Stimulated activated CD4-positive, alpha-beta T cell treated with anti-CD3 and anti-CD28 coated beads, Interleukin-1b, Interleukin-23, amount 100 ng/mL, for 48 hours (primary cell): Measurements from ENCODE around the gene SERTAD2.

Experiments used
- DNase-seq: peaks from one replicate; pipeline ENCODE4 v3.0.0-alpha.2; 2020

Gene SERTAD2

DNA sequence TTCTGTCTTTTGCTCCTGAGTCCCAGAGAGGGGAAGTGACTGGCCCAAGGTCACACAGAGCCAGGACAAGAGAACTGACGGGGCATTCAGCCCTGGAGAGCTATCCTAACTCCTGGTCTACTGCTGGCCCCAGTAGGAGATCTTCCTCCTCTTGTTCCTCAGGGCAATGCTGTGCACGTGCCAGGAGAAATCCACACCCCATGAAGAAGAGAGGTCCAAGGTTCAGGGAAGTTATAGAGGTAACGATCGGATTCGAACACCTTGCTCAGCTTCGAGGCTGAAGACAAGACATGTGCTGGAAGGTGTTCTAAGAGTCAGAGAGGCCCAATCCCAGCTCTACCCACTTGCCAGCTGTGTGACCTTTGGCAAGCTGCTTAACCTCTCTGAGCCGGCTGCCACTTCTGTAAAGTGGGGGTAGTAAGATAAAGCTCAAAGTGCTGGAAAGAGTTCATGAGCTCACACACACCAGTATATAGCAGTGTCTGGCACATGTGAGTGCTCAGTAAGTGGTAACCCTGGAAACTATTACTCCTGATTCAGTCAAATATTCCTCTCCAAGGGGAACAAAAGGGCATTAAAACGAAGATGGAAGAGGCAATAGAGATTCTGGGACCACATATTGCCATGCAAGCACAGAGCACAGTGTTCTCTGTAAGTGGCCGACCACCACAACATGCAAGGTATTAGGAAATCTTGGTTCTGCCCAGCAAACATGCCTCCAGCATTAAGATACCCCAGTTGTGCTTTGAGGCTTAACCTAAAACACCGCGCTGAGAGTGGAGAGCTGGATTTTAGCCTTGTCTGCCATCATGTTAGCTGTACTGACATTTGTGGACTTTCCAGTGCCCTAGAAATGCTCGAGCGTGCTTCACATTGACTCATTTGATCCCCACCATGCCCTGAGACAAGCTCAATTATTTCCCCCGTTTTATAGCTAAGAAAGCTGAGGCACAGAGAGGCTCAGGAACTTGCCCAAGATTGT, 25.6 kb downstream of the SERTAD2 start:
- no peak for DNase-seq

DNA sequence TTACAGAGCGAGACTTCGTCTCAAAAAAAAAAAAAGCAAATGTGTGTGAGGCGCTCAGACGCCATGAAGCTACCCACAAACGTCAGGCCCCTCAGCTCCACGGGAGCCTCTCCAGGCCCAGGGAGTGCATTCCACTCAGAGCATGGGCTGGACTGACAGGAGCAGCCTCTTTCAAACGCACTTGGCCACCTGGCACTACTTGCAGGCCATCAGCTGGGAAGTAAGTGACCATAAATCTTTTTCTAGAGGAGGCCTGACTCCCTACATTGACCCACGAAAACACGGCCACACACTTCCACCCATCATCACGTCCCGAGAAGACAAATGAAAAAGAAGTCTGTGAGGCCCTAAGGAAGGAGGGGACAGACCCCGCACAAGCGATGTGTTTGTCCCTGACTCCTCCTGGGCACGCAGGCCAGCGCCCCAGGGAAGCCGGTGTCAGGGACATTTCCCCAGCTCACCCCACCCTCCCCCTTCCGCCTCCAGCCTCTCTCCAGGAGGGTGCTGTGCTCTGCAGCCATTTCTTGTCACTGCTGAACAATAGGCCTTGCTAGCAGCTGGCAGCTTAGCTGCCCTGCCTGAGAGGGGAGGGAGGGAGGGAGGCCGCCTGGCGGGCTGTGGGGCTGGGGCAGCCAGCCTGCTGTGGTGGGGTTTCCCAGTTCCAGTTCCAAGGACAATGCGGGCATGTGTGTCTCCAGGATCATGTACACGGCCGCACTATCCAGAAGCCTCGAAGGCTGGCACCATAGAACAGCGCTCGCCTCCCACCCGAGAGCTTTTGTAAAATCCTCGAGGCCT, 26.6 kb downstream of the SERTAD2 start:
- no peak for DNase-seq

DNA sequence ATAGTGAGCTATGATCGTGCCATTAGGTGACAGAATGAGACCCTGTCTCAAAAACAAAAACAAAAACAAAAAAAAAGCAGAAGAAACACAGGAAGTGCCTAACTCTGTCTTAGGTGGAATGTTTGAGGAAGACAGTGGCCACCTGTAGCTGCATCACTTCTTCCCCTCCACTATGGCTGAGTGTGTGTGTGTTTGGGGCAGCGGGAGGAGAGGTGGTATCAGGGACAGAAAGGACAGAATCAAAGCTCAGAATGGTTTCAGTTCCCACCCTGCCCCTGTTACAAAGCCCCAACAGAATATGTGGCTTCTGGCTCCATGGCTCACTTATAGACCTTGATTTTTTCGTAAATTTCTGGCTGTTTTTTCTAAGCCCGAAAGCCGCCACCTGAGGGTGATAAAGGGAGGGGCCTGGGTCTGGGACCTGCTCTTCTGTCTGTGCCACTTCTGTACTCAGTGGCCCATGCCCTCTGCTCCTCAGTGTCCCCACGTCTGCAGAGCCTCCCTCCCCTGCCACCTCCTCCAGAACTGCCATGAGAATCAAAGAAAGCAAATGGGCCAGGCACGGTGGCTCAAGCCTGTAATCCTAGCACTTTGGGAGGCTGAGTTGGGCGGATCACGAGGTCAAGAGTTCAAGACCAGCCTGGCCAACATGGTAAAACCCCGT, 27.4 kb downstream of the SERTAD2 start:
- no peak for DNase-seq

DNA sequence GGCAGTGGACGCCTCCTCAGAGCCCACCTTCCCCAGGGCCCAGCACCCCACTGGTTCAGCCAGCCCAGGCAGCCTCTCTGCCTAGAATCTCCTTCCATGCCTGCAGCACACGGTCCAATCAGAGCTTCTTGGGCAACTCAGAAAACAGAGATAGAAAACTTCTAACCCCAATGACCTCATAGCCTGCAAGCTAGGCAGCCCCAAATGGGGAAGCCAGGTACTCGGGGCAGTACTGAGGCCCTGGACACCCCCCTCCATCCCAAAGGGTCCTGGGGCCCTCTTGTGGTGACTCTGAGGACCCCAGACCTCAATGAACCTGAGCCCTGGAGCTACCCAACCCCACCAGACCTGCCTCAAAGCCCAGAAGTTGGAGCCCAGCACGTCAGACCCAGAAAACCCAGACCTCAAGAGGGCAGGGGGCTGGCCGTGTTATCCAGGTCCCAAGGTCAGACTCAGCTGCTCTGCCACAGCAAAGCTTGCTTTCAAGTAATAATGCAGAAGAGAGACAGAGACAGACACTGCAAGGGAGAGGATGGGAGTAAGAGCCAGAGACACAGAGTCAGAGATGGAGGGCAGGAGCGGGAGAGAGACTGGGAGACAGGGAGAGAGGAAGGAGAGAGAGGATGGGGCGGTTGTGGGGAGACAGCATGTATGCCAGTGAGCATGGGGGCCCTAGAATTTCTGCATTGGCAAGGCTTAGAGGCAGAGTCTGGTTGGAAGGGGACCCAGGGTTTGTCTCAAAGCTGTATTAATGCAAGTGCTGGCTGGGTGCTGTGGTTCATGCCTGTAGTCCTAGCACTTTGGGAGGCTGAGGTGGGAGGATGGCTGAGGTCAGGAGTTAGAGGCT, 28.2 kb downstream of the SERTAD2 start:
- DNase-seq: no peak

DNA sequence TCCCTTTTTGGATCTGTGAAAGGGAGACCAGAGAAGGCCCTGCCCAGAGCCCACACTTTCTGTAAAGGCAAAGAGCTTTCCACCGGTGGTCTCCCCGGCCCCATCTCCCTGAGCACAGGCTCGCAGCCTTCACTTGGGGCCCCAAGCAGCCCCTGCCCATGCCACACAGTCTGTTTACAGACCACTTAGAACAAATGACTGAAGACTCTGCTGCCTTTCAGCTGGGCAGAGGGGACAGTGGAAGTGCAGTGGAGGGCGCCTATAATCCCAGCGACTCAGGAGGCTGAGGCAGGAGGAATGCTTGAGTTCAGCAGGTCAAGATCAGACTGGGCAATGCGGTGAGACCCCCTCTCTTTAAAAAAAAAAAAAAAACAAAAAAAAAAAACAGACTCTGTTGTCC, 28.9 kb downstream of the SERTAD2 start:
- no peak for DNase-seq

DNA sequence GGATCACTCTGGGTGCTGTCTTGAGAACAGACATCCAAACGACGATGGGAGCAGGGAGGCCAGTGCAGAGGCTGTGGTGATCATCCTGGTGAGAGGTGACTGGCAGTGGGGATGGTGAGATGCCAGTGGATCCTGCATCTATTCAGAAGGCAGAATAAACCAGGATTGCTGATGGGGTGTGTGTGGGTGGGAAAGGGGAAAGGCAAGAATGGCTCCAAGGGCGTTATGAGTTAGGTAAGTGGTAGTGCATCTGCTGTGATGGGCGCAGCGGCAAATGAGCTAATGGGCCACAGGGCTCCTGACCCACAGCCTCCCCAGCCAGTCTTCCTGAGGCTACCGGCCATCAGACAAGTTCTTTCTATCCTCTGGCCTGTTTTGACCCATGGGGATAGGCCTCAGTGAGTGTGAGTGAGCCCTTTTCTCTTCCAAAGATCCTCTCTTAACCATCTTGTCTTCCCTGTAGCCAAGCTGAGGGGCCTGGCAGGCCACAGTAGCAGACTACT, 29.6 kb downstream of the SERTAD2 start:
- no peak for DNase-seq

DNA sequence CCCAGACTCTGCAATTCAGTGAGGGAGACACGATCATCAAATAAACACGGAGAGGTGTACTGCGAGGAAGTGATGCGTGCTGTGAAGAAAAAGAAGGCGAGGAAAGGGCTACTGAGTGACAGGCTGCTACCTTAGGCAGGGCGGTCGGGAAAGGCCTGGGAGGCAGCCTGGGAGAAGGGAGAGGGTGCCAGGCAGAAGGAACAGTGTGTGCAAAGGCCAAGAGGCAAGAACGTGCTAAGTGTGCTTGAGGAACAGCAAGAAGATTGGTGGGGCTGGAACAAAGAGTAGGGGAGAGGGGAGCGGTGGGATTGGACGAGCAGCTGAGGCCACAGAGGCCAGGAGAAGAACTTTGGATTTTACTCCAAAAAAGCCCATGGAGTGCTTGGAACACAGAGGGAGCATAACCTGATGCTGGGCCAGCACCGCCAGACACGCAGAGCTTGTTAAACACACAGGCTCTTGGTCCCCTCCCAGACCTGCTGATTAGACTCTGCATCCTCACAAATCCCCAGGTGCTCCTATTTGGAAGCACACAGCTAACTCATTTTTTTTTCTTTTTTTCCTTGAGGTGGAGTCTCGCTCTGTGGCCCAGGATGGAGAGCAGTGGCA, 30.4 kb downstream of the SERTAD2 start:
- DNase-seq: no peak

DNA sequence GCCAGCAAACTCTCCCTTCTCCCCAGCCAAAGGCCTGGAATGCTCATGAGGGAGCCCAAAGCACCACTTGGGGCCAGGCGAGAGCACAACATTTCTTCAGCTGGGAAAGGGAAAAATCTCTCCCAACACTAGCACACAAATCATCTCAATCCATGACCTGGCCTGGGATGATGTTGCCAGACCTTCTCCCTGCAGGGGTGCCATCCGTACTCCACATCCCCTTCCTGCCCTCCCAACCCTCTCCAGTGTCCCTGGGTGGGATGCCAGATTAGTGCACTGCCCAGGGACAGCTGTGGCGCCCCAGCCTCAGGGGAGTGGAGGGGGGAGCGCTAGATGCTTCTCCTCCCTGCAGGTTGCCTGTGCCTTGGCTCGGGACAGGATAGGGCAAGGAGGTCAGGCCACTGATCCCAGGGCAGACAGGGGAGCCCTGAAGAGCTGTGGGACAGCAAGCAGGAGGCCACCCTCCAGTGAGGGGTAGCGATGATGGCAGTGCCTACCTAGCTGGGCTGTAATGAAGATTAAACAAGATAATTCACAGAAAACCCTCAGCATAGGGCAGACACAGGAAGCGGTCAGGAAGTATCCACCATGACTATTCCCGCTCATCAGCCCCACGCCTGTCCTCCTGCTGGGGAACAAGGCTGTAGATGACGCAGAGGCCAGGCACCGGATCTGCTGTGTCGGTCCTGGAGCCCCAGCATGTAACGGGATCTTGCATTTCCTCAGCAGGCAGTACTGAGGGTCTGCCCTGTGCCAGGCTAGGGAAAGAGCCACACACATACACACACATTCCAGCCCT, 31.1 kb downstream of the SERTAD2 start:
- no peak for DNase-seq

DNA sequence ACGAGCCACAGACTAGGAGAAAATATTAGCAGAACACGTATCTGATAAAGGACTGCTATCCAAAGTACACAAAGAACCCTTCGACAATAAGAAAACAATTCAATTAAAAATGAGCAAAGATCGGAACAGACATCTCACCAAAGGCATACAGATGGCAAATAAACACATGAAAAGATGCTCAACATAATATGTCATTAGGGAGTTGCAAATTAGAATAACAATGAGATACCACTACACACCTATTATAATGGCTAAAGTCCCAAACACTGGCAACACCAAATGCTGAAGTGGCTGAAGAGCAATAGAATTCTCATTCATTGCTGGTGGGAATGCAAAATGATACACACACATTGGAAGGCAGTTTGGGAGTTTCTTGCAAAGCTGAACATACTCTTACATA, 33.1 kb downstream of the SERTAD2 start:
- no peak for DNase-seq

DNA sequence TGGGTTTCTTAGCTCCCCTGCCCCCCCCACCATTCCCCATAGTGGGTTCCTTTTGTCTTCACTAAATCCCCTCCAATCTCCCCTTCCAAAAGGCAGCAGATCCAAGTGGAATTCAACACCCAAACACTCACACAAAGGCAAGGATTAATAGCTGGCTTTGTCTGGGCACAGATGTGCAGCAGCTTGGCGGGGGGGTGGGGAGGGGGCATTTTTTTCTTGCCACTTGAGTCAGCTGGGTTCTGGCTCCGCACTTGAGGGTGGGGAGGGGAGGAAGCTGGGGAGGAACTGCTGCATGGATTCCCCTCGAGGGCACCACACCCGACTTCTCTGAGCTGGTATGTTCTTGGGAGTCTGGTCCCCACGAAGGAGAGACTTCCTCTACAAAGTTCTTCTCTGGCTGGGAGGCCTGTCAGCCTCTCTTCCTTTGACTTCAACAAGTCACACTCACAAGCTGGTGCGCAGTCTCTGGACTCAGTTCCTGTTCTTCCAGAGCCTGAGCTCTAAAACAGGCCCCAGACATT, 36.0 kb downstream of the SERTAD2 start:
- no peak for DNase-seq

DNA sequence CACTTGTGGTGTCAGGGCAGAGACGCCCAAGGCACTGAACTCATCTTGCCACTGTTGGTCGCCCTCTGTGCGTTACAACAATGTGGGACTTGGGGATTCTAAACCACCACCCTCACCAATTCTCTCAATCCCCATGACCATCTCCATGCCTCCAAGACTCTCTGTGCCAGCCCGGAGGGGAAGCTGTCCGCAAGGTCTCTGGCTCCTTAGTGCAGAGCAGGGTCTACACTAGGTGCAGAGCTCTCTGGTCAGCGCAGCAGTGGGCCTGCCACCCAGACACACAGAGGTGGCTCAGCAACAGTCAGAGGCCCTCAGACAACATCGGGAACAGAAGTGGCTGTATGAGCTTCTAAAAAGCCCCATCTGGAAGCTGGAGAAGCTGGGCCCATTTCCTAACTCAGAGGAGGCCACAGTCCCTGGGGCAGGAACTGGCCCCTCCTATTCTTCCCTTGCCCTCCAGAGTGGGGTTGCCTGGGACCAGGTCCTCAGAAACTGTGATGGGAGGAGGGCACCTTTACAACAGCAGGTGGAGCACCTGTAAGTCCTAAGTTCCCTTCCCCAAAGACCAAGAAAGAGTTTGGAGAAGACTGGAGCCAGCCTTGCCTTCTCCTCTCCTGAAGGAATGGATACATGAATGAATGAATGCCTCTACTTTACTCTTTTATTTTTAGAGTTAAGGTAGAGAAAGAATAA, 37.7 kb downstream of the SERTAD2 start:
- no peak for DNase-seq

DNA sequence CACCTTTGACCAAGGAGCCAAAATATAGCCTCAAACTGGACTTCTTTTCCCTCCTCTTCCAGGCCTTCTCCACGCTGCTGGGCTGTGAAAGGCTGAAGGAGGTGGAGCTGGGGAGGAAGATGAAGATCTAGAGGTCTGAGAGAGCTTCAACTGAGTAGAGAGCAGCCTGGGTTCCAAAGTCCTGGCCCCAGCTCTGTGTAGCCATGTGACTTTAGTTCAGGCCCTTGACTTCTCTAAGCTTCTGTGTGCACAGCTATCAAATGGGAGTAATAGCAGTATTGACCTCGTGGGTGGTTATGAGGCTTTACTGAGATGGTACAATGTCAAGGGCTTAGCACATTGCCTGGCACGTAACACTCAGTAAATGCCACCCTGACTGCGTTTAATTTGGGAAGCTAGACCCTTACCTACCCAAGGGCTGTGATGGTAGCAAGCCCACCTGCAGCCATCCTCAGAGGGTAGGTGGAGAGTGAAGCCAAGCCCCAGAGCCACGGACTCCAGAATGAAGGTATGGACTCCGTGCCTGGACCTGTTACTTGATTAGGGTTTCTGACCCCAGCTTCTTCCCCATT, 38.4 kb downstream of the SERTAD2 start:
- no peak for DNase-seq

DNA sequence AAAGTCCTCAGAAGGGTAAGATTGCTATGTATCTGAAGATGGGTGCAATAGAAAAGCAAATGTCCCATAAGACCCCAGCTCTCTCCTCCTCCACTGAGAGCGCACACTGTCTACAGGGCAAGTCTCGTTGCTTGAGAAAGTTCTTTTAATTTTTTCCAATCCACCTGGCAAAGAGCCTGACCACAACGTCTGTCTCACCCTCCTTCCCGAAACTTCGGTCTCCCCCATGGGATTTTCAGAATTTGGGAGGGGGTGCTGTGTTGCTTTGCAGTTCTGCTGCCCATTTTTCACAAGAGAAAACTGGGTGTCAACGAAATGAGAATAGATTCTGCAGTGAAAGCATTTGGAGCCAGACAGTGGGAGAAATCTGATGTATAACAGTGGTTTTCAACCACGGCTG, 40.4 kb downstream of the SERTAD2 start:
- DNase-seq: no peak

DNA sequence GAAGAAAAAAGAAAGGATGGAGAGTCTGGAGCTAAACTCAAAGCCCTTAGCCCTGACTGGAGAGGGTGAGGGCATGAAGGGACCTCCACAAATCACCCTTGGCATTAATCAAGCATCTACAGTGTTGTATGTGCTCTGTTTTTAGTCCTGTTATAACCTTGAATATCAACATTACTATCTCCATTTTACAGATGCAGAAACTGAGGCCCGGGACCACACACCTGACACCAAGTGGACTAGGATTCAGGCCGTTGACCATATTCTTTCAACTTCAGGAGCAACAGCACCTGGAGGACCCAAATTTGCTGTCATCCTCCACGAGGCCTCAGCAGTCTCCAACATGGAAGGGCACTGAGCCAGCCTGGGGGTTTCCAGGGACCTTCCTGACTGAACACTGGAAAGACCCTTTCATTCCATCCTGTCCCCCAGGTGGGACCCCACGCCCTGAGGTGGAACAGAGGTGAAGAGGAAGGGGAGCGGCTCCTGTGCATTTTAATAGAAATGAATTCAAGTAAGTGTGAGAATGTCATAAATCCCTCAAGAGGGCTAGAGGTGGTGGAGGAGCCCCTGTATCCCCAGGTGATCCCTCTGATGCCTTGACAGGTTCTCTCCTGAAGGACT, 41.0 kb downstream of the SERTAD2 start:
- no peak for DNase-seq

DNA sequence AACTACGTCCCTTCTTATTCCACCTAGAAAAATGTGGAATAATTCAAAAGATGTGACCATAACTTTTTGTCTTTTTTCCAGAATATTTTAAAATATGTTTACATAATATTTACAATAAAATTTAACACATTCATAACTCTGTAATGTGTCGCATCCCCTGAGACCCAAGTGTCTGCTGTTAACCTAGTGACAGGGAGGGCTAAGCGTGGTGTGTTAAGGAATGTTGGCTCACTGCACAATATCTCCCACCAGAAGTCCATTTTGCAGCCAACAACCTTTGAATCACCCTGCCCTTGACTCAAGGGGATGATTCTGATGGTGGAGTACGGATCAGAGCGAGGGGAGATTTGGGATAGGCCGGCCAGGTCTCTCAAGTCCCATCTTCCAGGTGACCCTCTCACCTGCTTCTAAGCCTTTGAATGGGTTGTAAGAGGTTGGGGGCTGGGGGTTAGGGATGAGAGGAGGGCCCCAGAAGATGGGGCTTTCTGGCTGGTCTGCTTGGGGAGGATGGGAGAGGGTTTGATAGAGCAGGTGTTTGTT, 43.3 kb downstream of the SERTAD2 start:
- DNase-seq: no peak

DNA sequence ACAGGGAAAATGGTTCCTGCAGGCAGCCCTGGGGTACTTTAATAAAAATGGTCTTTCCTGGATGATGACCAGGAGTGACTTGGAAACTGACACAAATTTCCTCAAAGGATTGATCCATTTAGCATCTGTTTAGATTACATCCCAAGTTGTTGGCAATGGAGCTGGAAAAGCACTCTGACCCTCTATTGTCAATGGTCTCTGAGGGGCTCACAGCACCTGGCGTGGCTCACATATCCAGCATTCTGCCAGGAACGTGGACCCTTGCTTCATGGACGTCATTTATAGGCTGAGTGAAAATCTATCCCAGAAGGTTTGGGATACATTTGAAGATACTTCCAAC, 43.8 kb downstream of the SERTAD2 start:
- no peak for DNase-seq

DNA sequence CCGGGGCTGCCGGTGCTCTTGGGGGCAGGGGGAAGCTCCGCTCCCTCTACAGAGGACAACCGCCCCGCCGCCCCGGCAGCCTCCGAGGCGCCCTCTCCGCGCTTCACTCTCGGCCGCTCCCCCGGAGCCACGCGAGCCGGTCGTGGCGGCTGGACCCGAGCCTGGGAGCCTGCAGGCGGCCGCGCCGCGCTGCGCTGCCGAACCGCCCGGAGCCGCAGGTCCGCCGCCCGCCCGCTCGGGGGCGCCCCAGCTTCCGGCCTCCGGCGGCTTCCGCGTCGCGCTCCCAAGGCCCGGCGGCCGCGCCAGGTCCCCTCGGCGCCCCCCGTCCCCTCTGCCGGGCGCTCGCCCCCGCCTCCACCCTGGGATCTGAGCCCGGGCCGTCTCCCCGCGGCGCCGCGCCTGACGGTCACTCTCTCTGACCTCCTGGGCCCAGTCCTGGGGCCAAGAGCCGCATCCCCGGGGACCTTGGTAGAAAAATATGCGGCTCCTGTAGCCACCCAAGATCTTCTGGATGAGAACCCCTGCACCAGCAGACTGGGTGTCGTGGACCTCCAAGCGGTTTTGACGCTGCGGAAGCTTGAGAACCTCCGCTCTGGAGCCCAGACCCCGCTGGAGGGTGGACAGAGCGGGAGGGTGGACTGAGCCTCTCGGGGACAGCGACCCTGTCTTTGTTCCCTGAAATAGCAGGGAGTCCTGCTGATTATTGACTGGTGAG, 44.3 kb downstream of the SERTAD2 start:
- peak; percentile 53 for DNase-seq

DNA sequence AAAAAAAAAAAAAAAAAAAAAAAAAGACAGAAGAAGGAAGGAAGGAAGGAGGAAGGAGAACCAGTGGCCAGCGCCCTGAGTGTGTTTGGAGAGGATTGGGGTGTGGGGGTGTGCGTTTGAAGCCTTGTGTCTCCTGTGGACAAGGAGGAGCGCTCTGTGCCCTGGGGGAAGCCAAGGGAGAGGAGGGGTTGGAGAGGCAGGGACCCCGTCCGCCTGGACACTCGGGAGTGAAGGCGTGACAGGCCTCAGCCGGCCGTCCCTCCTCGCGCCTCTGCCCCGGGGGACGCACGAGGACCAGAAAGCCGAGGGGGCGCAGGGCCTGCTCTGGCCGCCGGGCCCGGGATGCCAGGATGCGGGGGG, 44.9 kb downstream of the SERTAD2 start:
- no peak for DNase-seq
